ENCODE results near the gene TEX47.

DNA sequence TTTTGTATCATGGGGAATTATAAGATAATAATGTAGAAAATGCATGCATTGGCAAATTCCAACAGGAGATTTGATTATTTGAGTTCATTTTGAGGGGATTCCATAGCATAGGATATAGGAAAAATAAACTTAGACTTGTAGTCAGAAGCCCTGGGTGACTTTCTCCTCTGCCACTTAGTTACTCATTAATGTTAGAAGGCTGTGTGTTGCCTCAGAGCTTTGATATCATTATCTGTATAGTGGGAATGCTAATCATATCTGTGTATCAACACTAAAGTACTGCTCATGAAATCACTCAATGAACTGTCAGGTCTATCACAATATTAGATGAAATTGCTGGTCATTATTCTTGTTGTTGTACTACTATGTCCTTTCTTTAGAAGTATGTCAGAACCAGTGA lies 23.0 kb upstream of the TEX47 start:
- TF ChIP-seq SP1 (IDR thresholded peaks at IDR 0.05) (no peak), FOXK2 (IDR thresholded peaks at IDR 0.05) (no peak), TARDBP (IDR thresholded peaks at IDR 0.05) (no peak), SUZ12 (IDR thresholded peaks at IDR 0.05) (no peak), FOXA1 (IDR thresholded peaks at IDR 0.05) (no peak), HDGF (IDR thresholded peaks at IDR 0.05; ENCODE audit: borderline replicate concordance) (no peak), ARNT (IDR thresholded peaks at IDR 0.05) (no peak), PKNOX1 (IDR thresholded peaks at IDR 0.05) (no peak)
